Camera-type eye (tissue), 1 donor: ENCODE data around the gene PRAMEF5. TPM values are rescaled to one million over a fixed set of nuclear protein-coding genes. Genes with fewer than 3 reads are reported as not detected.

ENCODE experiments used
- total RNA-seq: library from RNA; depleted of rRNA; stranded (reverse); fragments of >200 nt; gene quantifications from one replicate; pipeline ENCODE4 v1.2.3, GENCODE V29; 2014

Gene PRAMEF5
- total RNA-seq, result not detected

GRCh38 chr1:13253898-13254297 is at the start of gene PRAMEF5:
TSS of gene PRAMEF5 (plus strand) at chr1:13254198. CDS start at chr1:13259269, 5,071 bp downstream.

GRCh38 chr1:13225675-13226204 is 28.3 kb upstream of the PRAMEF5 start, which contains the start of gene PRAMEF18:
TSS of gene PRAMEF18 (minus strand) at chr1:13226154. CDS start at chr1:13226106, 48 bp downstream.

GRCh38 chr1:13285037-13285436 is 31.0 kb downstream of the PRAMEF5 start, which contains the start of gene PRAMEF8:
TSS of gene PRAMEF8 (minus strand) at chr1:13285137. CDS start at chr1:13284091, 1,046 bp downstream.

GRCh38 chr1:13303239-13303638 is 49.2 kb downstream of the PRAMEF5 start, which contains the start of gene PRAMEF33:
TSS of gene PRAMEF33 (plus strand) at chr1:13303539. CDS start at chr1:13305955, 2,416 bp downstream.

Other genes starting within 250 kb of the PRAMEF5 start
- gene PRAMEF27, start 197.6 kb upstream of the PRAMEF5 start, total RNA-seq, result not detected
- not detected for gene HNRNPCL3, start 193.4 kb upstream of the PRAMEF5 start, total RNA-seq
- gene PRAMEF25, start 183.4 kb upstream of the PRAMEF5 start, total RNA-seq, result not detected
- gene HNRNPCL2, start 137.3 kb upstream of the PRAMEF5 start, total RNA-seq, result not detected
- gene PRAMEF26, start 98.2 kb upstream of the PRAMEF5 start, total RNA-seq, result not detected
- gene HNRNPCL4, start 88.6 kb upstream of the PRAMEF5 start, total RNA-seq, result not detected
- gene PRAMEF9, start 82.3 kb upstream of the PRAMEF5 start, total RNA-seq, result not detected
- gene PRAMEF13, start 52.8 kb upstream of the PRAMEF5 start, total RNA-seq, result not detected
- gene PRAMEF18, start 28.0 kb upstream of the PRAMEF5 start, total RNA-seq, result not detected
- gene PRAMEF8, start 30.9 kb downstream of the PRAMEF5 start, total RNA-seq, result not detected
- gene PRAMEF33, start 49.3 kb downstream of the PRAMEF5 start, total RNA-seq, result not detected
- gene PRAMEF15, start 61.4 kb downstream of the PRAMEF5 start, total RNA-seq, result not detected
- gene PRAMEF14, start 92.9 kb downstream of the PRAMEF5 start, total RNA-seq, result not detected
- gene PRAMEF19, start 117.7 kb downstream of the PRAMEF5 start, total RNA-seq, result not detected
- gene PRAMEF17, start 135.4 kb downstream of the PRAMEF5 start, total RNA-seq, result not detected
- gene PRAMEF20, start 156.3 kb downstream of the PRAMEF5 start, total RNA-seq, result not detected